ENCODE results near the gene TBX18.

The TBX18 gene

GRCh38 chr6:84669945-84670344 lies 94.5 kb downstream of the TBX18 start:
- no peak for TF ChIP-seq CTCF (IDR thresholded peaks at IDR 0.05; ENCODE audit: insufficient read depth, low read length, poor library complexity, severe bottlenecking)
- Histone ChIP-seq H3K27me3 (replicated peaks; ENCODE audit: control insufficient read depth, insufficient read depth, low read length) (no peaks in the 10 kb centered on the region), H3K36me3 (ENCODE audit: control insufficient read depth, insufficient read depth, low read length) (no peaks in the 10 kb centered on the region), H3K4me3 (replicated peaks; ENCODE audit: low read depth, low read length) (no peak overlapping the region)
- no peak for DNase-seq (ENCODE audit: extremely low read depth, insufficient read length)

GRCh38 chr6:84667252-84668213 lies 96.9 kb downstream of the TBX18 start:
- no peak for DNase-seq (ENCODE audit: extremely low read depth, insufficient read length)
- TF ChIP-seq CTCF (IDR thresholded peaks at IDR 0.05; ENCODE audit: insufficient read depth, low read length, poor library complexity, severe bottlenecking), result no peak
- Histone ChIP-seq H3K36me3 (ENCODE audit: control insufficient read depth, insufficient read depth, low read length) (no peaks in the 10 kb centered on the region), H3K27me3 (replicated peaks; ENCODE audit: control insufficient read depth, insufficient read depth, low read length) (no peaks in the 10 kb centered on the region), H3K4me3 (replicated peaks; ENCODE audit: low read depth, low read length) (no peak overlapping the region)

- H3K4me3 ChIP-seq (replicated peaks; ENCODE audit: low read depth, low read length), result no peak overlapping the region
- no peak for DNase-seq (ENCODE audit: extremely low read depth, insufficient read length)
- no peak for TF ChIP-seq CTCF (IDR thresholded peaks at IDR 0.05; ENCODE audit: insufficient read depth, low read length, poor library complexity, severe bottlenecking)
- H3K36me3 ChIP-seq (ENCODE audit: control insufficient read depth, insufficient read depth, low read length), result no peaks in the 10 kb centered on the region
- no peaks in the 10 kb centered on the region for H3K27me3 ChIP-seq (replicated peaks; ENCODE audit: control insufficient read depth, insufficient read depth, low read length)
These were observed 99.0 kb downstream of the TBX18 start for GRCh38 chr6:84665401-84665800.

- no peak for DNase-seq (ENCODE audit: extremely low read depth, insufficient read length)
- no peaks in the 10 kb centered on the region for H3K27me3 ChIP-seq (replicated peaks; ENCODE audit: control insufficient read depth, insufficient read depth, low read length)
- no peak for TF ChIP-seq CTCF (IDR thresholded peaks at IDR 0.05; ENCODE audit: insufficient read depth, low read length, poor library complexity, severe bottlenecking)
These were observed 100.5 kb downstream of the TBX18 start for GRCh38 chr6:84663866-84664265.

GRCh38 chr6:84657486-84657885 lies 106.9 kb downstream of the TBX18 start:
- H3K36me3 ChIP-seq (ENCODE audit: control insufficient read depth, insufficient read depth, low read length), result no peaks in the 10 kb centered on the region

More at GRCh38 chr6:84663866-84664265, 100.5 kb downstream of the TBX18 start:
- H3K36me3 ChIP-seq (ENCODE audit: control insufficient read depth, insufficient read depth, low read length), result no peaks in the 10 kb centered on the region
- no peak overlapping the region for H3K4me3 ChIP-seq (replicated peaks; ENCODE audit: low read depth, low read length)

More at GRCh38 chr6:84657486-84657885, 106.9 kb downstream of the TBX18 start:
- no peaks in the 10 kb centered on the region for H3K27me3 ChIP-seq (replicated peaks; ENCODE audit: control insufficient read depth, insufficient read depth, low read length)
- TF ChIP-seq CTCF (IDR thresholded peaks at IDR 0.05; ENCODE audit: insufficient read depth, low read length, poor library complexity, severe bottlenecking), result no peak
- no peak overlapping the region for H3K4me3 ChIP-seq (replicated peaks; ENCODE audit: low read depth, low read length)
- no peak for DNase-seq (ENCODE audit: extremely low read depth, insufficient read length)

All from GM06990 (cell line).